HEK293 (cell line): Measurements from ENCODE around the gene TSPAN1.

Experiments
- HOXD13 ChIP-seq: sonication (generic); formaldehyde crosslinking; IDR thresholded peaks from 2 replicates; pipeline ENCODE4 v1.8.0; 2022; ENCODE audit warnings: missing genetic modification reagents, borderline replicate concordance
- KLF7 ChIP-seq: fragments of 450-650 bp; formaldehyde crosslinking; IDR thresholded peaks from 2 replicates; pipeline ENCODE4 v1.5.1; 2016; ENCODE audit warnings: missing biosample characterization, missing genetic modification characterization, borderline replicate concordance
- REST ChIP-seq: fragments of 450-650 bp; formaldehyde crosslinking; IDR thresholded peaks from 2 replicates; pipeline ENCODE4 v1.5.1; 2016; ENCODE audit warnings: missing biosample characterization, missing genetic modification characterization
- SP2 ChIP-seq: fragments of 450-650 bp; formaldehyde crosslinking; IDR thresholded peaks from 2 replicates; pipeline ENCODE4 v1.5.1; 2016; ENCODE audit warnings: missing biosample characterization, missing genetic modification characterization
- ZNF184 ChIP-seq: fragments of 450-650 bp; IDR thresholded peaks from 2 replicates; pipeline ENCODE4 v1.5.1; 2018; ENCODE audit warnings: missing biosample characterization, mild to moderate bottlenecking, missing genetic modification characterization
- ZNF324 ChIP-seq: fragments of 450-650 bp; formaldehyde crosslinking; IDR thresholded peaks from 2 replicates; pipeline ENCODE4 v1.5.1; 2016; ENCODE audit warnings: missing biosample characterization, missing genetic modification characterization
- ZNF362 ChIP-seq: fragments of 450-650 bp; formaldehyde crosslinking; IDR thresholded peaks from 2 replicates; pipeline ENCODE4 v1.5.1; 2016; ENCODE audit warnings: missing biosample characterization, missing genetic modification characterization
- ZNF423 ChIP-seq: fragments of 450-650 bp; formaldehyde crosslinking; IDR thresholded peaks from 2 replicates; pipeline ENCODE4 v1.5.1; 2016; ENCODE audit warnings: missing biosample characterization, missing genetic modification characterization
- ZNF677 ChIP-seq: fragments of 450-650 bp; IDR thresholded peaks from 2 replicates; pipeline ENCODE4 v1.5.0; 2018; ENCODE audit warnings: missing biosample characterization, mild to moderate bottlenecking, missing genetic modification characterization, moderate library complexity
- ZNF747 ChIP-seq: fragments of 450-650 bp; formaldehyde crosslinking; IDR thresholded peaks from 2 replicates; pipeline ENCODE4 v1.5.1; 2016; ENCODE audit warnings: missing biosample characterization, missing genetic modification characterization
- ZSCAN5A ChIP-seq: fragments of 450-650 bp; formaldehyde crosslinking; IDR thresholded peaks from 2 replicates; pipeline ENCODE4 v1.5.1; 2016; ENCODE audit warnings: missing biosample characterization, missing genetic modification characterization
- TF ChIP-seq, protein P1 (sequence below): fragments of 450-650 bp; formaldehyde crosslinking; IDR thresholded peaks from 2 replicates; pipeline ENCODE4 v1.5.1; 2016; ENCODE audit warnings: missing biosample characterization, missing genetic modification characterization
- TF ChIP-seq, protein P2 (sequence below): fragments of 450-650 bp; formaldehyde crosslinking; IDR thresholded peaks from 2 replicates; pipeline ENCODE4 v1.5.1; 2016; ENCODE audit warnings: missing biosample characterization, missing genetic modification characterization

- TF ChIP-seq ZNF184 (tag by site-specific recombination) (no peak), REST (tag by site-specific recombination) (no peak), SP2 (tag by site-specific recombination) (no peak), ZNF677 (no peak), ZNF747 (tag by site-specific recombination) (no peak), KLF7 (tag by site-specific recombination) (no peak), ZSCAN5A (tag by site-specific recombination) (no peak), ZNF324 (tag by site-specific recombination) (no peak), ZNF423 (tag by site-specific recombination) (no peak), ZNF362 (tag by site-specific recombination) (no peak), HOXD13 (CRISPR knock-in tag) (no peak)
- TF ChIP-seq, protein P1, sequence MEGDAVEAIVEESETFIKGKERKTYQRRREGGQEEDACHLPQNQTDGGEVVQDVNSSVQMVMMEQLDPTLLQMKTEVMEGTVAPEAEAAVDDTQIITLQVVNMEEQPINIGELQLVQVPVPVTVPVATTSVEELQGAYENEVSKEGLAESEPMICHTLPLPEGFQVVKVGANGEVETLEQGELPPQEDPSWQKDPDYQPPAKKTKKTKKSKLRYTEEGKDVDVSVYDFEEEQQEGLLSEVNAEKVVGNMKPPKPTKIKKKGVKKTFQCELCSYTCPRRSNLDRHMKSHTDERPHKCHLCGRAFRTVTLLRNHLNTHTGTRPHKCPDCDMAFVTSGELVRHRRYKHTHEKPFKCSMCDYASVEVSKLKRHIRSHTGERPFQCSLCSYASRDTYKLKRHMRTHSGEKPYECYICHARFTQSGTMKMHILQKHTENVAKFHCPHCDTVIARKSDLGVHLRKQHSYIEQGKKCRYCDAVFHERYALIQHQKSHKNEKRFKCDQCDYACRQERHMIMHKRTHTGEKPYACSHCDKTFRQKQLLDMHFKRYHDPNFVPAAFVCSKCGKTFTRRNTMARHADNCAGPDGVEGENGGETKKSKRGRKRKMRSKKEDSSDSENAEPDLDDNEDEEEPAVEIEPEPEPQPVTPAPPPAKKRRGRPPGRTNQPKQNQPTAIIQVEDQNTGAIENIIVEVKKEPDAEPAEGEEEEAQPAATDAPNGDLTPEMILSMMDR (tag by site-specific recombination): no peak
- TF ChIP-seq, protein P2, sequence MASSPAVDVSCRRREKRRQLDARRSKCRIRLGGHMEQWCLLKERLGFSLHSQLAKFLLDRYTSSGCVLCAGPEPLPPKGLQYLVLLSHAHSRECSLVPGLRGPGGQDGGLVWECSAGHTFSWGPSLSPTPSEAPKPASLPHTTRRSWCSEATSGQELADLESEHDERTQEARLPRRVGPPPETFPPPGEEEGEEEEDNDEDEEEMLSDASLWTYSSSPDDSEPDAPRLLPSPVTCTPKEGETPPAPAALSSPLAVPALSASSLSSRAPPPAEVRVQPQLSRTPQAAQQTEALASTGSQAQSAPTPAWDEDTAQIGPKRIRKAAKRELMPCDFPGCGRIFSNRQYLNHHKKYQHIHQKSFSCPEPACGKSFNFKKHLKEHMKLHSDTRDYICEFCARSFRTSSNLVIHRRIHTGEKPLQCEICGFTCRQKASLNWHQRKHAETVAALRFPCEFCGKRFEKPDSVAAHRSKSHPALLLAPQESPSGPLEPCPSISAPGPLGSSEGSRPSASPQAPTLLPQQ (tag by site-specific recombination): peak; percentile 90
Measured at GRCh38 chr1:46188295-46189030, 13.6 kb downstream of the TSPAN1 start.
